Measurements from ENCODE around the gene GLIS1.

DNA sequence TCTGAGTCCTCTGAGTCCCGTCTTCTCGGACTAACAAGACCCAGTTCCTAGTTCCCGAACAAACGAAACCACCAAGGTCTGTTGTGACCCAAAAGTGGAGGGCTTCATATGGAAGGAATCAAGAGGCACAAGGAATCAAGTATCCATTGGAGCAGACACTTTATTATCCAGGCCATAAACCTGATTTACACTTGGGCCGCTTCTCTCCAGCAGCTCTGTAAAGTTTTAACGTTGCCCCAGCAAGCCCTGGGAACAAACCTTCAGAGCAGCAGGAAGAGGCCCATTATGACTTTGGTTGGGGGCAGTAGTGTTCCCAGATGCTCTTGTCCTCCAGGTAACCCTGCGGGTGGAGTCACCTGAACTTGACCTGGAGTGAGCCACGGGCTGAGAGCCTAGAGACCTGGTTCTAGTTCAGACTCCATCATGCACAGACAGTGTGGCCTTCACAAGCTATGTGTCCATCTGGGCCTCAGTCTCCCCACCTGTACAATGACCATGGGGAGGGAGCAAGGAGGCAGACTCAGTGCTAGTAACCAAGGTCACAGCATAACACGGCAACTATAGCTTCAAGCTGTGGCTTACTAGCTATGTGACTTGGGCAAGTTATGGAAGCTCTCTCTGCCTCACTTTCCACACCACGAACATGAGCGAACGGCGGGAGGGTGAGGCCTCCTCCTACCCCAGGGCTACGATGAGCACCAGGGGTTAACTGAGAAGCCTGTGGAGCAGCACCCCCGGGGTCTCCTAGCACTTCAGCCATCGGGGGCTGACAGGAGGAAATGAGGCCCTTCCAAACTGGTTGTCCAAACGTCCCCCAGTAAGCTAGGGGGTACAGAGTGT is 95.7 kb downstream of the GLIS1 start:
- no peak for TF ChIP-seq GATA2 (IDR thresholded peaks at IDR 0.05; ENCODE audit: low read depth, low read length)
- no peak for TF ChIP-seq GATA3 (IDR thresholded peaks at IDR 0.05; ENCODE audit: low read depth, low read length)

All from SH-SY5Y (cell line).